Osteoblast (primary cell): Measurements from ENCODE around the gene SMIM9. TPM values are rescaled to one million over a fixed set of nuclear protein-coding genes. Genes with fewer than 3 reads are reported as not detected.

Experiments
- DNase-seq: peaks from one replicate; pipeline ENCODE4 v3.0.0; 2011; ENCODE audit warnings: low spot score, mixed read lengths; ENCODE audit not compliant: insufficient read length; ENCODE audit errors: missing footprints
- H2AFZ ChIP-seq: 2 replicates; pipeline ENCODE4 v1.6.0; 2011; ENCODE audit warnings: mild to moderate bottlenecking, low read length
- H3K27ac ChIP-seq: 2 replicates; pipeline ENCODE4 v1.5.1; 2011; ENCODE audit warnings: mild to moderate bottlenecking, low read depth, low read length, moderate library complexity
- H3K27me3 ChIP-seq: 2 replicates; pipeline ENCODE4 v1.6.0; 2012; ENCODE audit warnings: mild to moderate bottlenecking, control low read depth, inconsistent platforms, low read length, moderate library complexity; ENCODE audit not compliant: insufficient read depth
- H3K36me3 ChIP-seq: 2 replicates; pipeline ENCODE4 v1.5.1; 2011; ENCODE audit warnings: mild to moderate bottlenecking, low read length, control low read depth, moderate library complexity; ENCODE audit not compliant: insufficient read depth
- H3K4me1 ChIP-seq: 2 replicates; pipeline ENCODE4 v1.5.1; 2011; ENCODE audit warnings: mild to moderate bottlenecking, low read length, control low read depth, moderate library complexity; ENCODE audit not compliant: insufficient read depth
- H3K4me2 ChIP-seq: 2 replicates; pipeline ENCODE4 v1.6.0; 2011; ENCODE audit warnings: mild to moderate bottlenecking, low read length; ENCODE audit not compliant: insufficient read depth
- H3K4me3 ChIP-seq: fragments of 200-600 bp; sonication (generic); 3 replicates; pipeline ENCODE4 v1.5.1; 2012; ENCODE audit warnings: mild to moderate bottlenecking, low read length, inconsistent platforms; ENCODE audit not compliant: insufficient read depth
- H3K79me2 ChIP-seq: 2 replicates; pipeline ENCODE4 v1.6.0; 2012; ENCODE audit warnings: mild to moderate bottlenecking, low read length, control low read depth, inconsistent platforms; ENCODE audit not compliant: insufficient read depth
- H3K9me3 ChIP-seq: 2 replicates; pipeline ENCODE4 v1.5.1; 2011; ENCODE audit warnings: low read depth, low read length, control low read depth
- H4K20me1 ChIP-seq: 2 replicates; pipeline ENCODE4 v1.6.0; 2012; ENCODE audit warnings: mild to moderate bottlenecking, low read length, control low read depth; ENCODE audit not compliant: insufficient read depth
- CTCF ChIP-seq: IDR thresholded peaks from 2 replicates; pipeline ENCODE4 v1.5.1; 2011; ENCODE audit warnings: mild to moderate bottlenecking, low read depth, low read length, moderate library complexity; ENCODE audit errors: extremely low read depth
- total RNA-seq: library from RNA; depleted of rRNA; stranded (reverse); fragments of >200 nt; gene quantifications from 2 replicates; pipeline ENCODE4 v1.2.3, GENCODE V29; 2012

SMIM9 gene
- total RNA-seq, 1 donor, result not detected

GRCh38 chrX:154793084-154793795 is 41.2 kb downstream of the SMIM9 start:
- H3K4me3 ChIP-seq, result no peak overlapping the region
- H3K4me2 ChIP-seq, result no peak overlapping the region
- H3K27ac ChIP-seq, result no peak overlapping the region
- H2AFZ ChIP-seq, result no peak overlapping the region
- no peaks in the 10 kb centered on the region for H3K4me1 ChIP-seq
- peaks cover 5% of the 10 kb centered on the region for H3K79me2 ChIP-seq
- no peak for TF ChIP-seq CTCF
- no peaks in the 10 kb centered on the region for H3K27me3 ChIP-seq
- no peaks in the 10 kb centered on the region for H4K20me1 ChIP-seq
- H3K36me3 ChIP-seq, result no peaks in the 10 kb centered on the region
- DNase-seq, result no peak
- no peaks in the 10 kb centered on the region for H3K9me3 ChIP-seq

- H3K27ac ChIP-seq, result no peak overlapping the region
- H3K9me3 ChIP-seq, result no peaks in the 10 kb centered on the region
- H3K4me3 ChIP-seq, result no peak overlapping the region
- DNase-seq, result no peak
- peaks cover 5% of the 10 kb centered on the region for H3K79me2 ChIP-seq
- no peaks in the 10 kb centered on the region for H4K20me1 ChIP-seq
- H3K27me3 ChIP-seq, result no peaks in the 10 kb centered on the region
- no peak overlapping the region for H2AFZ ChIP-seq
- H3K36me3 ChIP-seq, result no peaks in the 10 kb centered on the region
- no peaks in the 10 kb centered on the region for H3K4me1 ChIP-seq
- no peak for TF ChIP-seq CTCF
- no peak overlapping the region for H3K4me2 ChIP-seq
Measured at GRCh38 chrX:154791939-154792338, 42.5 kb downstream of the SMIM9 start.

DNA sequence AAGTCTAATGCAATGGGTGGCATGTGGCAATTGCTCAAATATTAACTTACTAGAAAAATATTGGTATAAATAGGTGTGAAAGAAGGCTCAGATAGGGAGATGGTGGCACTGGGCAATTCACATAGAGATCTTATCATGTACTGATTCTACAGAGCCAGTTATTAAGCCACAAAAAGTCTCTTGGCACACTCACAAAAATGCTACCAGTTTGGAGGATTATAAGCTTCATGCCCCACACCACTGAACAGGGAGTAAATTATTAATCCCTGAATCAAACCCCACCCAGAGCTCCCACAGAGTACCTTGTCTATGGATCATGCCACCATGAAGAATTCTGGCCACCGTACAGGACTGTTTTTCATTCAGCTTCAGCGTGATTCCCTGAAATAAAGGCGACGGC is 43.0 kb downstream of the SMIM9 start:
- no peaks in the 10 kb centered on the region for H3K4me1 ChIP-seq
- H3K79me2 ChIP-seq, result peaks cover 2% of the 10 kb centered on the region
- no peaks in the 10 kb centered on the region for H3K27me3 ChIP-seq
- no peak for DNase-seq
- no peaks in the 10 kb centered on the region for H4K20me1 ChIP-seq
- H3K4me3 ChIP-seq, result no peak overlapping the region
- no peak for TF ChIP-seq CTCF
- H3K9me3 ChIP-seq, result no peaks in the 10 kb centered on the region
- H3K36me3 ChIP-seq, result no peaks in the 10 kb centered on the region
- no peak overlapping the region for H3K4me2 ChIP-seq
- no peak overlapping the region for H3K27ac ChIP-seq
- no peak overlapping the region for H2AFZ ChIP-seq

- Histone ChIP-seq H3K4me1 (peaks cover 10% of the 10 kb centered on the region), H3K27me3 (no peaks in the 10 kb centered on the region), H2AFZ (no peak overlapping the region), H3K36me3 (no peaks in the 10 kb centered on the region), H3K9me3 (no peaks in the 10 kb centered on the region), H3K79me2 (no peaks in the 10 kb centered on the region), H3K4me3 (no peak overlapping the region), H3K4me2 (no peak overlapping the region), H3K27ac (no peak overlapping the region), H4K20me1 (no peaks in the 10 kb centered on the region)
- no peak for TF ChIP-seq CTCF
- no peak for DNase-seq
Measured at GRCh38 chrX:154785716-154786115, 48.7 kb downstream of the SMIM9 start.
